Caco-2 (cell line): ENCODE data around the gene ZSCAN23. TPM values are rescaled to one million over a fixed set of nuclear protein-coding genes. Genes with fewer than 3 reads are reported as not detected.
"Not testable (repeated sequence)": the region's sequence is repeated elsewhere in the genome, so short reads cannot be mapped to it uniquely, and the experiment has no call there.

ENCODE experiments used
- BruUV-seq: library from RNA; stranded (reverse); fragments of 400-500 nt; replicated peaks from 2 replicates; lab custom pipeline; 2021; lab: Mats Ljungman, UMichigan
- CTCF ChIA-PET: fragments of 300-600 bp; sonication (Branson Sonifier 250); formaldehyde crosslinking; loops from one replicate; lab custom pipeline; 2022; ENCODE audit warnings: antibody characterized with exemption; lab: Charles Lee
- POLR2A ChIA-PET: fragments of 300-600 bp; sonication (Branson Sonifier 250); formaldehyde crosslinking; loops from one replicate; lab custom pipeline; 2022; ENCODE audit warnings: antibody characterized with exemption; lab: Charles Lee
- DNase-seq, 2 experiments: peaks; one replicate each; pipeline versions ENCODE4 v3.0.0 to v3.0.0-alpha.2; 2020 to 2022
- H3K27me3 ChIP-seq: replicated peaks from 2 replicates; pipeline ENCODE4 v1.6.0; 2011; ENCODE audit warnings: low read length; ENCODE audit not compliant: control insufficient read depth, insufficient read depth
- H3K36me3 ChIP-seq: 2 replicates; pipeline ENCODE4 v1.5.1; 2011; ENCODE audit warnings: low read length; ENCODE audit not compliant: control insufficient read depth, insufficient read depth
- H3K4me1 ChIP-seq: fragments of 250-450 bp; sonication (Bioruptor Pico); 2 replicates; pipeline ENCODE4 v1.5.1; 2020; ENCODE audit warnings: mild to moderate bottlenecking
- H3K4me3 ChIP-seq: 2 replicates; pipeline ENCODE4 v1.5.1; 2011; ENCODE audit warnings: low read depth, mild to moderate bottlenecking, control low read depth, low read length
- H3K9me3 ChIP-seq: fragments of 250-450 bp; sonication (Bioruptor Pico); 2 replicates; pipeline ENCODE4 v1.5.1; 2020; ENCODE audit warnings: mild to moderate bottlenecking, moderate library complexity
- H3K27ac Mint-ChIP-seq: one replicate; pipeline ENCODE4 v1.8.0; 2022; ENCODE audit warnings: mixed read lengths; ENCODE audit not compliant: unreplicated experiment
- H3K27me3 Mint-ChIP-seq: one replicate; pipeline ENCODE4 v1.8.0; 2022; ENCODE audit warnings: mixed read lengths; ENCODE audit not compliant: insufficient read depth, unreplicated experiment
- H3K36me3 Mint-ChIP-seq: one replicate; pipeline ENCODE4 v1.8.0; 2022; ENCODE audit warnings: mild to moderate bottlenecking, mixed read lengths; ENCODE audit not compliant: insufficient read depth, unreplicated experiment
- H3K4me1 Mint-ChIP-seq: one replicate; pipeline ENCODE4 v1.8.0; 2022; ENCODE audit warnings: low read depth, mixed read lengths; ENCODE audit not compliant: unreplicated experiment
- H3K4me3 Mint-ChIP-seq: one replicate; pipeline ENCODE4 v1.8.0; 2022; ENCODE audit warnings: mild to moderate bottlenecking, moderate library complexity, mixed read lengths; ENCODE audit not compliant: unreplicated experiment
- H3K9me3 Mint-ChIP-seq: one replicate; pipeline ENCODE4 v1.8.0; 2022; ENCODE audit warnings: mixed read lengths; ENCODE audit not compliant: unreplicated experiment
- intact Hi-C: fragments of 100-400 bp; cut with micrococcal nuclease; formaldehyde crosslinking; loops from one replicate; pipeline ENCODE4 v1.10.0; 2022; ENCODE audit not compliant: unreplicated experiment
- total RNA-seq: library from RNA; stranded (reverse); gene quantifications from 2 replicates; pipeline ENCODE4 v1.2.3, GENCODE V29; 2022
- TF ChIP-seq, protein P1 (sequence below), 2 experiments: fragments of 200-600 bp in 1 of 2; IDR thresholded peaks; 1 replicate in 1 of 2; 2 replicates in 1 of 2; pipeline versions ENCODE4 v1.5.1 to v1.8.0; 2011 to 2022; ENCODE audit warnings: antibody characterized with exemption in 1 of 2, control low read depth in 1 of 2, inconsistent platforms in 1 of 2, low read depth in 1 of 2, low read length in 1 of 2, mild to moderate bottlenecking in 1 of 2, moderate library complexity in 1 of 2; ENCODE audit not compliant: insufficient read depth in 1 of 2, severe bottlenecking in 1 of 2, unreplicated experiment in 1 of 2

The ZSCAN23 gene
- total RNA-seq, 1 experiment from 2014 or later, result not detected

DNA sequence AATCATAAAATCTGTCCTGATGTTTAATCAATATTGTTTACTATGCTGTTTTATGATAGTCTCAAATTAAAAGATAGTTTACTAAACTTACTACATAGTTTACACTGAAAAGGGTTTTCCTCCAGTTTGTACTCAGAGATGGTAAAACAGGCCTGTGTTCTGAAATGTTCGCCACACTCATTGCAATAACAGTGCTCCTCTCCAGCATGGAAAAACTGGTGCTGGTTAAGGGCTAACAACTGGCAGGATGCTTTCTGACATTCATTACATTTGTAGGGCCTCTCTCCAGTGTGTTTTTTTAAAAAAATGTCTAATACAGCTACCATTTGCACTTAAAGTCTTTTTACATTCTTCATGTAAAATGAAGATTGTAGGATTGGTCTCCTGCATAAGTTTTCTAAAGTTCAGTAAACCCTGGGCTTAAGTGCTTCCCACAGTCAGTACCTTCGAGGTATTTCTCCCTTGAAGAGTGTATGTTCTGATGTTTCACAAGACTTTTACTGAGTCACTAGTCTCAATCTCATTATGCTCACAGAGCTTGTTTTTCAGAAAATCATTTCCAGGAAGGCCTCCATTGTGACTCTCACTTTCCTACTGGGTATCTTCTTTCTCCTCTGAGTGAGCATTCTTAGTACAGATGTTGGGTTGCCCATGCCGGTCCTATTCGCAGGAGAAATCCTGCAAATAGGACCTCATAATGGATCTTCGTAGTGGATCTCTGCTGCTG, 35.1 kb downstream of the ZSCAN23 start:
- H3K4me1 ChIP-seq, result no peaks in the 10 kb centered on the region
- ChIA-PET POLR2A (no interaction called here), CTCF (no interaction called here)
- H3K27me3 ChIP-seq, result no peaks in the 10 kb centered on the region; the same call in 1 of the 2 replicates
- H3K9me3 Mint-ChIP-seq, result no peaks in the 10 kb centered on the region
- H3K27me3 Mint-ChIP-seq, result peaks cover 6% of the 10 kb centered on the region
- no peaks in the 10 kb centered on the region for H3K4me1 Mint-ChIP-seq
- BruUV-seq, result no TSS peak
- TF ChIP-seq, protein P1, sequence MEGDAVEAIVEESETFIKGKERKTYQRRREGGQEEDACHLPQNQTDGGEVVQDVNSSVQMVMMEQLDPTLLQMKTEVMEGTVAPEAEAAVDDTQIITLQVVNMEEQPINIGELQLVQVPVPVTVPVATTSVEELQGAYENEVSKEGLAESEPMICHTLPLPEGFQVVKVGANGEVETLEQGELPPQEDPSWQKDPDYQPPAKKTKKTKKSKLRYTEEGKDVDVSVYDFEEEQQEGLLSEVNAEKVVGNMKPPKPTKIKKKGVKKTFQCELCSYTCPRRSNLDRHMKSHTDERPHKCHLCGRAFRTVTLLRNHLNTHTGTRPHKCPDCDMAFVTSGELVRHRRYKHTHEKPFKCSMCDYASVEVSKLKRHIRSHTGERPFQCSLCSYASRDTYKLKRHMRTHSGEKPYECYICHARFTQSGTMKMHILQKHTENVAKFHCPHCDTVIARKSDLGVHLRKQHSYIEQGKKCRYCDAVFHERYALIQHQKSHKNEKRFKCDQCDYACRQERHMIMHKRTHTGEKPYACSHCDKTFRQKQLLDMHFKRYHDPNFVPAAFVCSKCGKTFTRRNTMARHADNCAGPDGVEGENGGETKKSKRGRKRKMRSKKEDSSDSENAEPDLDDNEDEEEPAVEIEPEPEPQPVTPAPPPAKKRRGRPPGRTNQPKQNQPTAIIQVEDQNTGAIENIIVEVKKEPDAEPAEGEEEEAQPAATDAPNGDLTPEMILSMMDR (IDR thresholded peaks at IDR 0.05; ENCODE audit: insufficient read depth in 1 of 2, low read depth in 1 of 2, low read length in 1 of 2, severe bottlenecking in 1 of 2, unreplicated experiment in 1 of 2), result no peak
- H3K27ac Mint-ChIP-seq, result no peak overlapping the region
- no peak overlapping the region for H3K4me3 ChIP-seq
- no peaks in the 10 kb centered on the region for H3K9me3 ChIP-seq
- intact Hi-C loops, result no loop called here
- H3K4me3 Mint-ChIP-seq, result no peak overlapping the region
- no peak for DNase-seq
- no peaks in the 10 kb centered on the region for H3K36me3 ChIP-seq
- H3K36me3 Mint-ChIP-seq, result no peaks in the 10 kb centered on the region

DNA sequence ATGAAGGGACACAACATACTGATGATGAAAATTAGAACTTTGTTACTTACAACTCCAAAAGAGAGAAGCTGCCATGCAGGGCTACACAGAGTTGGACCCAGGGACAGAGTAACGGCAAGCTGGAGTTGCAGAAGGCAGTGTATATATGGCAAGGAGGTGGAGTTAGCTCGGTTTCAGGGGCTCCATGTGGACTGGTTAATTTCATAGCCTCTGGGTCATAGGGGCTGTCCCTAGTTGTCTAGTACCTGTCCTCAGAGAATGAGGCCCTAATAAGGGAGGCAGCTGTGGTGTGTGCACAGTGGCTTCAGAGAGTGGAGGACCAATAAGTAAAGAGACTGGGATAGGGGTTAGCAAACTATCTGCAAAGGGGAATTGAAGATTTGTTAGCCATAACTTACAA, 35.9 kb downstream of the ZSCAN23 start:
- H3K36me3 ChIP-seq, result no peaks in the 10 kb centered on the region
- H3K27me3 ChIP-seq, result no peaks in the 10 kb centered on the region; the same call in 1 of the 2 replicates
- Mint-ChIP-seq H3K4me1 (no peaks in the 10 kb centered on the region), H3K27ac (no peak overlapping the region), H3K36me3 (no peaks in the 10 kb centered on the region), H3K27me3 (peaks cover 6% of the 10 kb centered on the region), H3K9me3 (no peaks in the 10 kb centered on the region), H3K4me3 (no peak overlapping the region)
- no peaks in the 10 kb centered on the region for H3K4me1 ChIP-seq
- TF ChIP-seq, protein P1 (IDR thresholded peaks at IDR 0.05; ENCODE audit: insufficient read depth in 1 of 2, low read depth in 1 of 2, low read length in 1 of 2, severe bottlenecking in 1 of 2, unreplicated experiment in 1 of 2), result no peak
- H3K4me3 ChIP-seq, result no peak overlapping the region
- POLR2A ChIA-PET, result no interaction called here
- no peak for DNase-seq
- CTCF ChIA-PET, result no interaction called here
- no peaks in the 10 kb centered on the region for H3K9me3 ChIP-seq
- intact Hi-C loops, result no loop called here
- BruUV-seq, result no TSS peak

GRCh38 chr6:28403923-28404322, 39.4 kb downstream of the ZSCAN23 start:
- H3K4me1 Mint-ChIP-seq, H3K27ac Mint-ChIP-seq, H3K4me3 Mint-ChIP-seq, H3K27me3 ChIP-seq, intact Hi-C loops, DNase-seq, H3K9me3 Mint-ChIP-seq, H3K36me3 Mint-ChIP-seq, H3K9me3 ChIP-seq, BruUV-seq, H3K4me3 ChIP-seq, POLR2A ChIA-PET, CTCF ChIA-PET, H3K36me3 ChIP-seq, H3K4me1 ChIP-seq, H3K27me3 Mint-ChIP-seq: not testable (repeated sequence)
